Parathyroid adenoma (tissue), 2 donors: ENCODE data around the gene ADCY4.

Experiments
- H2AFZ ChIP-seq: fragments of 300-600 bp; sonication (generic); one replicate; pipeline ENCODE4 v1.7.0; 2017; ENCODE audit warnings: antibody characterized with exemption, mild to moderate bottlenecking
- H3K27ac ChIP-seq: fragments of 300-600 bp; sonication (generic); one replicate; pipeline ENCODE4 v1.7.0; 2017
- H3K27me3 ChIP-seq: fragments of 300-600 bp; sonication (generic); one replicate; pipeline ENCODE4 v1.7.0; 2017; ENCODE audit warnings: low read length; ENCODE audit not compliant: control insufficient read depth, insufficient read depth
- H3K36me3 ChIP-seq: fragments of 300-600 bp; sonication (generic); one replicate; pipeline ENCODE4 v1.7.0; 2017; ENCODE audit warnings: low read length; ENCODE audit not compliant: control insufficient read depth, insufficient read depth
- H3K4me1 ChIP-seq: fragments of 300-600 bp; sonication (generic); one replicate; pipeline ENCODE4 v1.7.0; 2017; ENCODE audit warnings: control low read depth
- H3K4me2 ChIP-seq: fragments of 300-600 bp; sonication (generic); one replicate; pipeline ENCODE4 v1.7.0; 2017; ENCODE audit warnings: low read length
- H3K4me3 ChIP-seq: fragments of 300-600 bp; sonication (generic); one replicate; pipeline ENCODE4 v1.7.0; 2017; ENCODE audit warnings: low read depth, low read length
- H3K79me2 ChIP-seq: fragments of 300-600 bp; sonication (generic); one replicate; pipeline ENCODE4 v1.7.0; 2017; ENCODE audit warnings: control low read depth
- H3K9ac ChIP-seq: fragments of 300-600 bp; sonication (generic); one replicate; pipeline ENCODE4 v1.7.0; 2017; ENCODE audit warnings: mild to moderate bottlenecking
- H3K9me3 ChIP-seq: fragments of 300-600 bp; sonication (generic); one replicate; pipeline ENCODE4 v1.7.0; 2017; ENCODE audit warnings: low read length; ENCODE audit not compliant: control insufficient read depth
- TF ChIP-seq, protein P1 (sequence below): fragments of 300-600 bp; sonication (generic); IDR thresholded peaks from one replicate; pipeline ENCODE4 v1.7.0; 2017; ENCODE audit warnings: antibody characterized with exemption, mild to moderate bottlenecking
- donor health status: primary hyperparathyroidism.

The ADCY4 gene

DNA sequence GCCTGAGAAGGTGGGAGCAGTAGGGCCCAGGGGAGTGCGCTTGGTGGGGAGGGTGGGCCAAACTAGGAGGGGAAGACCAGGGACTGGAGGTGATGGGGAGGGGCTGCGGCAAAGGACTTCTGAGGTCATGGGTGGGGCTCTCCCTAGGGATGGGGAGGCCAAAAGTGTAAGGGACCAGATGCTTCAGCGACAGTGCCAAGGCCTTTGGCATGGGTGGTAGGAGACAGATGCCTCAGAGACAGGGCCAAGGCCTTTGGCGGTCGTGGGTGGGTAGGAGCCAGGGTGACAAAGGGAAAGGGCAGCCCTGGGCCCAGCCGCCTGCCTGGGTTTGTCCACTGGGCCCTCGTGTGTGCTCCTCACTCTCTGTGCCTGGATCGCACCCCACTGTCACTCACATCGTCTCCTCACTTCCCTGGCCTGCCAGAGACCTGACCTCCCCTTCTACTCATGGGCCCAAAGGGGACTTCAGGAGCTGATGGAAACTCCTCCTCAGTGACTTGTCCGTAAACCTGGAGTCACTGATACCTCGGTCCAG, 50.3 kb downstream of the ADCY4 start:
- H3K79me2 ChIP-seq: no peaks in the 10 kb centered on the region
- H3K9me3 ChIP-seq: no peaks in the 10 kb centered on the region
- no peak overlapping the region for H3K4me2 ChIP-seq
- no peaks in the 10 kb centered on the region for H3K27me3 ChIP-seq
- H3K36me3 ChIP-seq: no peaks in the 10 kb centered on the region
- H3K4me1 ChIP-seq: no peaks in the 10 kb centered on the region
- H3K4me3 ChIP-seq: no peak overlapping the region
- H2AFZ ChIP-seq: no peak overlapping the region
- H3K9ac ChIP-seq: no peak overlapping the region
- TF ChIP-seq, protein P1, sequence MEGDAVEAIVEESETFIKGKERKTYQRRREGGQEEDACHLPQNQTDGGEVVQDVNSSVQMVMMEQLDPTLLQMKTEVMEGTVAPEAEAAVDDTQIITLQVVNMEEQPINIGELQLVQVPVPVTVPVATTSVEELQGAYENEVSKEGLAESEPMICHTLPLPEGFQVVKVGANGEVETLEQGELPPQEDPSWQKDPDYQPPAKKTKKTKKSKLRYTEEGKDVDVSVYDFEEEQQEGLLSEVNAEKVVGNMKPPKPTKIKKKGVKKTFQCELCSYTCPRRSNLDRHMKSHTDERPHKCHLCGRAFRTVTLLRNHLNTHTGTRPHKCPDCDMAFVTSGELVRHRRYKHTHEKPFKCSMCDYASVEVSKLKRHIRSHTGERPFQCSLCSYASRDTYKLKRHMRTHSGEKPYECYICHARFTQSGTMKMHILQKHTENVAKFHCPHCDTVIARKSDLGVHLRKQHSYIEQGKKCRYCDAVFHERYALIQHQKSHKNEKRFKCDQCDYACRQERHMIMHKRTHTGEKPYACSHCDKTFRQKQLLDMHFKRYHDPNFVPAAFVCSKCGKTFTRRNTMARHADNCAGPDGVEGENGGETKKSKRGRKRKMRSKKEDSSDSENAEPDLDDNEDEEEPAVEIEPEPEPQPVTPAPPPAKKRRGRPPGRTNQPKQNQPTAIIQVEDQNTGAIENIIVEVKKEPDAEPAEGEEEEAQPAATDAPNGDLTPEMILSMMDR: no peak
- H3K27ac ChIP-seq: no peak overlapping the region

DNA sequence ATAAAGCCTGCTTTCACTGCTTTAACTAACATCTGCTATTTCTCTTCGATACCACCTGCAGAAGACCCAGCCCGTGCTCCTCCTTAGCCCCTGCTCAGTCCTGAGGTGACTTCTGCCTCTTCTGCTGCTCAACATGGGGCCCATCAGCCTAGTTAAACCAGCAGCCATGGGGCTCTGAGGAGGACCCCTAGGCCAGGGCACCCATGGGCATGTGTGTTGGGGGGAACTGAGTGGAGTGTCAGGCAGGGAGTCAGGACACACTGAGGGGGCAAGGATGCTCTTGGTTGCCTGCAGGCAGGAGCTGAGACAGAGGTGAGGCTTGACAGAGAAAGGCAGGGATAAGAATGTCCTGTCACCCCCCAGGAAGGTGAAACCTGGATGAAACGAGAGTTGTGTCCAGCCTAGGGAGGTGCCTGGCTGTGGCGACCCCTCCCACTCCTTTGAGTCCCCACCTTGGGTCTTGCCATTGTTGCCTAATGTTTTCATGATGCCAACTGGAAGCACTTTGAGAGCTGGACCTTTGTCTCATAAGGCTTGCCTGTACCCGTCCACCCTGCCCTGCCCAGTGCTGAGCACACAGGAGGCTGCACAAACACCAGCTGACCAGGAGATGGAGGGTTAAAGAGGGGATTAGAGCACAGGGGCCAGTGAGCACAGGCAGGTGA, 50.9 kb downstream of the ADCY4 start:
- Histone ChIP-seq H3K4me1 (no peaks in the 10 kb centered on the region), H3K27ac (no peak overlapping the region), H3K4me3 (no peak overlapping the region), H3K9ac (no peak overlapping the region), H2AFZ (no peak overlapping the region), H3K36me3 (no peaks in the 10 kb centered on the region), H3K4me2 (no peak overlapping the region), H3K79me2 (no peaks in the 10 kb centered on the region), H3K27me3 (no peaks in the 10 kb centered on the region), H3K9me3 (no peaks in the 10 kb centered on the region)
- TF ChIP-seq, protein P1: no peak

DNA sequence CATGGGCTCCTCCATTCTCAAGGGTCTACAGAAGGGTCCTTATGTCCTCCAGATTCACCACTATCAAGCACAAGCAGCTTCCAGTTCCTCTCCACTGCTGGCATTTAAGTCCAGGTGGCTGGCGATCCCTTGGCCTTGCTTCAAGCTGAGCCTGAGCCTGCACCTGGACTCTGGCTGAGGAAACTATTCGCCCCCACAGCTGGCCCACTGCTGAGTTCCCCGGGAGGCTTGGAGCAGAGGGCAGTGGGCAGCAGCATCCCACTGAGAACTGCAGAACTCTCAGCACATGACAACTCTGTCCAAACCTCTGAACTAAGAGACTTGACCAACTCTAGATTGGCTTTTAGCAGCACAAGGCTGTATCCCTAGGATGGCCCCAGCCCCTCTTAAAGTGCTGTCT, 52.1 kb downstream of the ADCY4 start:
- no peaks in the 10 kb centered on the region for H3K9me3 ChIP-seq
- no peaks in the 10 kb centered on the region for H3K36me3 ChIP-seq
- H3K27ac ChIP-seq: no peak overlapping the region
- no peak overlapping the region for H3K9ac ChIP-seq
- no peak overlapping the region for H3K4me3 ChIP-seq
- H3K79me2 ChIP-seq: no peaks in the 10 kb centered on the region
- TF ChIP-seq, protein P1: no peak
- H3K4me1 ChIP-seq: no peaks in the 10 kb centered on the region
- no peak overlapping the region for H3K4me2 ChIP-seq
- no peak overlapping the region for H2AFZ ChIP-seq
- H3K27me3 ChIP-seq: no peaks in the 10 kb centered on the region

DNA sequence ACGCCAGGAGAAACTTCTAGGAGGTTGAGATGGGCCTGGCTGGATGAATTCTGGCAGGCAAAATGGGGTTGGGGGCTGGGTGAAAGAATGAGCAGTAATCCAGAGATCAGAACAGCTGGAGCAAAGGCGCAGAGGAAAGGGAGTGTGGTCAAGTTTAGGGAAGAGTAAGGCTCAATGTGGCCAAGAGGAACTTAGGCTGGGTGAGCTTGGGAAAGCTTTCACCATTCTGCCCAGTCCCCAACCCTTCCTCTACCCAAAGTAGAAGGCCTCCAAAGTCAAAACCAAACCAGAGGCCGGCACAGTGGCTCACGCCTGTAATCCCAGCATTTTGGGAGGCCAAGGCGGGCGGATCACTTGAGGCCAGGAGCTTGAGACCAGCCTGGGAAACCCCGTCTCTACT, 53.2 kb downstream of the ADCY4 start:
- TF ChIP-seq, protein P1: no peak
- no peaks in the 10 kb centered on the region for H3K79me2 ChIP-seq
- H3K36me3 ChIP-seq: no peaks in the 10 kb centered on the region
- no peaks in the 10 kb centered on the region for H3K4me1 ChIP-seq
- H3K27ac ChIP-seq: no peak overlapping the region
- H2AFZ ChIP-seq: no peak overlapping the region
- H3K9ac ChIP-seq: no peak overlapping the region
- no peaks in the 10 kb centered on the region for H3K27me3 ChIP-seq
- H3K9me3 ChIP-seq: no peaks in the 10 kb centered on the region
- no peak overlapping the region for H3K4me2 ChIP-seq
- H3K4me3 ChIP-seq: no peak overlapping the region
